HG03025 (cell line): ENCODE data around the gene FGF23.
"Not testable (repeated sequence)": the region's sequence is repeated elsewhere in the genome, so short reads cannot be mapped to it uniquely, and the experiment has no call there.

Experiments
- ATAC-seq: cut with Tn5 transposase; IDR thresholded peaks from one replicate; pipeline ENCODE4 v1.9.1; 2021; ENCODE audit warnings: mild to moderate bottlenecking, moderate library complexity; ENCODE audit not compliant: unreplicated experiment, low FRiP score

Gene FGF23

GRCh38 chr12:4379405-4379804, at the start of gene FGF23:
FGF23 (minus strand) TSS chr12:4379712; CDS start chr12:4379582, 130 bp downstream.
- no peak for ATAC-seq

- no peak for ATAC-seq
These were observed 44.9 kb upstream of the FGF23 start for GRCh38 chr12:4424422-4424821.

GRCh38 chr12:4423528-4424195, 44.1 kb upstream of the FGF23 start:
- ATAC-seq: no peak

GRCh38 chr12:4422985-4423384, 43.5 kb upstream of the FGF23 start:
- ATAC-seq: no peak

- no peak for ATAC-seq
These were observed 42.1 kb upstream of the FGF23 start for GRCh38 chr12:4421590-4422031.

GRCh38 chr12:4420138-4420670, 40.7 kb upstream of the FGF23 start:
- no peak for ATAC-seq

GRCh38 chr12:4418913-4419312, 39.4 kb upstream of the FGF23 start:
- ATAC-seq: no peak

GRCh38 chr12:4417936-4418335, 38.4 kb upstream of the FGF23 start:
- ATAC-seq: no peak

- ATAC-seq: no peak
These were observed 37.9 kb upstream of the FGF23 start for GRCh38 chr12:4417455-4417854.

- no peak for ATAC-seq
These were observed 36.8 kb upstream of the FGF23 start for GRCh38 chr12:4416276-4416675.

- ATAC-seq: no peak
These were observed 33.0 kb upstream of the FGF23 start for GRCh38 chr12:4412465-4412864.

GRCh38 chr12:4412056-4412455, 32.5 kb upstream of the FGF23 start:
- ATAC-seq: no peak

GRCh38 chr12:4407136-4407535, 27.6 kb upstream of the FGF23 start:
- ATAC-seq: no peak

GRCh38 chr12:4404877-4405637, 25.5 kb upstream of the FGF23 start:
- ATAC-seq: not testable (repeated sequence)

- ATAC-seq: no peak
These were observed 23.5 kb upstream of the FGF23 start for GRCh38 chr12:4402996-4403395.

GRCh38 chr12:4401117-4401516, 21.6 kb upstream of the FGF23 start:
- ATAC-seq: no peak

GRCh38 chr12:4395818-4396217, 16.3 kb upstream of the FGF23 start:
- ATAC-seq: no peak

GRCh38 chr12:4393211-4393610, 13.7 kb upstream of the FGF23 start:
- no peak for ATAC-seq

GRCh38 chr12:4392223-4392742, 12.8 kb upstream of the FGF23 start:
- no peak for ATAC-seq

- no peak for ATAC-seq
These were observed 9.2 kb upstream of the FGF23 start for GRCh38 chr12:4388662-4389061.

GRCh38 chr12:4388032-4388431, 8.5 kb upstream of the FGF23 start:
- ATAC-seq: no peak
